Loucy (cell line): ENCODE measurements around the gene PCTP.

Experiments used
- H2AFZ ChIP-seq: fragments of 200-600 bp; sonication (generic); 2 replicates; pipeline ENCODE4 v1.6.0; 2016; ENCODE audit warnings: antibody characterized with exemption, mild to moderate bottlenecking, low read length, moderate library complexity
- H3F3A ChIP-seq: fragments of 200-600 bp; 2 replicates; pipeline ENCODE4 v1.6.0; 2016; ENCODE audit warnings: antibody characterized with exemption, low read depth, mild to moderate bottlenecking
- H3K27me3 ChIP-seq: fragments of 200-600 bp; sonication (generic); 2 replicates; pipeline ENCODE4 v1.6.1; 2014; ENCODE audit warnings: low read length, mild to moderate bottlenecking; ENCODE audit not compliant: insufficient read depth, poor library complexity, severe bottlenecking
- H3K36me3 ChIP-seq: fragments of 200-600 bp; sonication (generic); 2 replicates; pipeline ENCODE4 v1.6.1; 2016; ENCODE audit warnings: low read length; ENCODE audit not compliant: insufficient read depth
- H3K4me1 ChIP-seq: fragments of 200-600 bp; sonication (generic); 2 replicates; pipeline ENCODE4 v1.5.1; 2014; ENCODE audit warnings: low read length, mild to moderate bottlenecking; ENCODE audit not compliant: insufficient read depth, poor library complexity, severe bottlenecking
- H3K4me2 ChIP-seq: fragments of 200-600 bp; sonication (generic); 2 replicates; pipeline ENCODE4 v1.6.0; 2014; ENCODE audit warnings: antibody characterized with exemption, low read length, low read depth, mild to moderate bottlenecking; ENCODE audit not compliant: poor library complexity, severe bottlenecking
- H3K4me3 ChIP-seq: fragments of 200-600 bp; sonication (generic); 2 replicates; pipeline ENCODE4 v1.5.1; 2014; ENCODE audit warnings: low read length, mild to moderate bottlenecking, mixed read lengths; ENCODE audit not compliant: poor library complexity, severe bottlenecking
- H3K79me2 ChIP-seq: fragments of 200-600 bp; sonication (generic); 2 replicates; pipeline ENCODE4 v1.6.1; 2014; ENCODE audit warnings: low read length; ENCODE audit not compliant: insufficient read depth
- H3K9ac ChIP-seq: fragments of 200-600 bp; sonication (generic); 2 replicates; pipeline ENCODE4 v1.6.0; 2014; ENCODE audit warnings: mild to moderate bottlenecking, low read depth, low read length, moderate library complexity; ENCODE audit not compliant: poor library complexity, severe bottlenecking
- H3K9me2 ChIP-seq: fragments of 200-600 bp; sonication (generic); replicated peaks from 2 replicates; pipeline ENCODE4 v1.6.1; 2016; ENCODE audit warnings: low read depth, low read length, mixed read lengths
- H3K9me3 ChIP-seq: fragments of 200-600 bp; sonication (generic); 2 replicates; pipeline ENCODE4 v1.6.1; 2014; ENCODE audit warnings: mild to moderate bottlenecking, antibody characterized with exemption, low read length, low read depth; ENCODE audit not compliant: insufficient read depth
- H4K20me1 ChIP-seq: fragments of 200-600 bp; sonication (generic); 2 replicates; pipeline ENCODE4 v1.6.0; 2014; ENCODE audit warnings: antibody characterized with exemption, low read length, mild to moderate bottlenecking; ENCODE audit not compliant: insufficient read depth, poor library complexity, severe bottlenecking
- EZH2phosphoT487 ChIP-seq: fragments of 200-600 bp; IDR thresholded peaks from 2 replicates; pipeline ENCODE4 v1.6.1; 2018; ENCODE audit warnings: antibody characterized with exemption, mild to moderate bottlenecking, moderate library complexity, borderline replicate concordance
- TF ChIP-seq, protein P1 (sequence below): fragments of 200-600 bp; sonication (generic); conservative IDR thresholded peaks from 2 replicates; pipeline ENCODE4 v1.5.1; 2014; ENCODE audit warnings: mild to moderate bottlenecking, antibody characterized with exemption, low read length

PCTP gene

DNA sequence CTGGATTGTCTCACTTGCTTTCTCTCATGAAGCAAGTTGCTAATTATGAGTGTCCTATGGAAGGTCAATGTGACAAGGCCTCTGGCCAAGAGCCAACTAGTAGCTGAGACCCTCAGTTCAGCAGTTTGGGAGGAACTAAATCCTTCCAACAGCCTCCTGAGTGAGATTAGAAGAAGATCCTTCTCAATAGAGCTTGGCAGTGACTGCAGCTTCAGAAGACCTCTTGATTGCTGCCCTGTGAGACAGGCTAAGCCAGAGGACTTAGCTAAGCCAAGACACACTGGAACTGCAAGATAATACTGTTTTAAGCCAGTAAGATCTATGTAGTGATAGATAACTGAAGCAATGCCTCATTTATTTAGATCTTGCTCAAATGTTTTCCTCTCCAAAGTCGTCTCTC, 34.3 kb downstream of the PCTP start:
- H3K79me2 ChIP-seq = no peaks in the 10 kb centered on the region
- TF ChIP-seq EZH2phosphoT487 = no peak
- TF ChIP-seq, protein P1, sequence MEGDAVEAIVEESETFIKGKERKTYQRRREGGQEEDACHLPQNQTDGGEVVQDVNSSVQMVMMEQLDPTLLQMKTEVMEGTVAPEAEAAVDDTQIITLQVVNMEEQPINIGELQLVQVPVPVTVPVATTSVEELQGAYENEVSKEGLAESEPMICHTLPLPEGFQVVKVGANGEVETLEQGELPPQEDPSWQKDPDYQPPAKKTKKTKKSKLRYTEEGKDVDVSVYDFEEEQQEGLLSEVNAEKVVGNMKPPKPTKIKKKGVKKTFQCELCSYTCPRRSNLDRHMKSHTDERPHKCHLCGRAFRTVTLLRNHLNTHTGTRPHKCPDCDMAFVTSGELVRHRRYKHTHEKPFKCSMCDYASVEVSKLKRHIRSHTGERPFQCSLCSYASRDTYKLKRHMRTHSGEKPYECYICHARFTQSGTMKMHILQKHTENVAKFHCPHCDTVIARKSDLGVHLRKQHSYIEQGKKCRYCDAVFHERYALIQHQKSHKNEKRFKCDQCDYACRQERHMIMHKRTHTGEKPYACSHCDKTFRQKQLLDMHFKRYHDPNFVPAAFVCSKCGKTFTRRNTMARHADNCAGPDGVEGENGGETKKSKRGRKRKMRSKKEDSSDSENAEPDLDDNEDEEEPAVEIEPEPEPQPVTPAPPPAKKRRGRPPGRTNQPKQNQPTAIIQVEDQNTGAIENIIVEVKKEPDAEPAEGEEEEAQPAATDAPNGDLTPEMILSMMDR = no peak
- H3K9me2 ChIP-seq = no peaks in the 10 kb centered on the region
- no peaks in the 10 kb centered on the region for H3F3A ChIP-seq
- H4K20me1 ChIP-seq = no peaks in the 10 kb centered on the region
- no peaks in the 10 kb centered on the region for H3K27me3 ChIP-seq
- H3K9ac ChIP-seq = no peak overlapping the region
- H3K36me3 ChIP-seq = no peaks in the 10 kb centered on the region
- no peak overlapping the region for H3K4me2 ChIP-seq
- H3K9me3 ChIP-seq = no peaks in the 10 kb centered on the region
- no peaks in the 10 kb centered on the region for H3K4me1 ChIP-seq
- no peak overlapping the region for H3K4me3 ChIP-seq
- no peak overlapping the region for H2AFZ ChIP-seq

DNA sequence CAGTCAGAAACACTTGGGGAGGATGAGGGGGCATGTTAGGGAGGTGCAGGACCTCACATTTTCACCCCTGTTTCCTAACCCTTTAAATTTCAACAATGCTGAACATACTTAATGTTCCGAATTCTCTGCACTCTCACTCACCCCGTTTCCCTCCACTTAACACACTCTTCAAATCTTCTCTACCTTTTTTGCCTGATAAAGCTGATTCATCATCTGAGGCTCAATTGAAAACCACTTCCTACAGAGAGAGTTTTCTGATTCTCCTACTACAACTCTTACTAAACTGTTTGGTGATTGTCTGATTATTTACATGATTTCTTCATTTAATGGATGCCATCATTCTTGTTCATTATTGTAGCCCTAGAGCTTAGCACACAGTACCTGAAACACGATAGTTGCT, 42.4 kb downstream of the PCTP start:
- Histone ChIP-seq H3K9me2 (no peaks in the 10 kb centered on the region), H3K9ac (no peak overlapping the region), H3K79me2 (no peaks in the 10 kb centered on the region), H3K36me3 (no peaks in the 10 kb centered on the region), H3K4me1 (peaks cover 5% of the 10 kb centered on the region), H3K4me3 (no peak overlapping the region), H2AFZ (no peak overlapping the region), H3K27me3 (peaks cover 4% of the 10 kb centered on the region), H3K9me3 (0 out of 2 replicates have a peak, but pooled peaks cover 2% of the 10 kb centered on the region), H4K20me1 (no peaks in the 10 kb centered on the region), H3F3A (no peaks in the 10 kb centered on the region), H3K4me2 (no peak overlapping the region)
- no peak for TF ChIP-seq EZH2phosphoT487
- TF ChIP-seq, protein P1 = no peak

DNA sequence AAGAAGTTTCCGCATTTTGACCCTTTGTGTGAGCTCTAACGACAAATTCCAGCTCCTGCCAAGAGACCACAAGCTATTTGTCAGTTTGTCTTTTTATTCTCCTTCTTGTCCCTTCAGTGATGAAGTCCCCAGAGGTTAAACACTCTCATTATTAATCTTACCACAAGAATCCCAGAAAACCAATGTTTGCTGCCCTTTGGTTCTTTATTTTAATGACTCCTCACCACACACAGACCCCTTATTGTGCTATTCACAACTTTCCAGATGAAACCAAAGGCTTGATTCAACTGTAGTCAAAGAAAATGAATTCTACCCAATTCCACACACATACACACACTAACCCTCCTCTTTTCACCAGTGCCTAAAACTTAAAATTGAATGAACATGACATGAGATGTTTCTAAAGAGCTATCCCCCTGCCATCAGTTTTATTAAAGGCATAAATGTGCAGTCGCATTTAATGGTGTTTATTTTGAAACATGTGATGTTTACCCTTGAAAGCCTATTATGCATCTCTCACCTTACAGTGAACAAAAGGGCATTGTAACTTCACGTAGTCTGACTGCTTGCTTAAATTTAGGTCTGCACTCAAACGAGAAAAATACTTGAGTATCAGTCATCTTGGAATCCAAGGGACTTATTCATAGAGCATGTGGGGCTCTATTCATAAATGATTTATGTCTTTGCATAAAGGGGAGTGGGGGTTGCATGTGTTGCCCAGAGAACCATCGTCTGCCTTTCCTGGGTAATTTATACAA, 44.1 kb downstream of the PCTP start:
- Histone ChIP-seq H3K4me3 (no peak overlapping the region), H2AFZ (no peak overlapping the region)

More for the DNA sequence above, 44.1 kb downstream of the PCTP start:
- Histone ChIP-seq H3F3A (no peaks in the 10 kb centered on the region), H3K4me2 (no peak overlapping the region), H4K20me1 (no peaks in the 10 kb centered on the region), H3K36me3 (no peaks in the 10 kb centered on the region), H3K9ac (no peak overlapping the region), H3K9me3 (0 out of 2 replicates have a peak, but pooled peaks cover 4% of the 10 kb centered on the region), H3K4me1 (peaks cover 5% of the 10 kb centered on the region), H3K27me3 (peaks cover 7% of the 10 kb centered on the region), H3K79me2 (no peaks in the 10 kb centered on the region), H3K9me2 (no peaks in the 10 kb centered on the region)
- TF ChIP-seq EZH2phosphoT487 = no peak
- TF ChIP-seq, protein P1 = no peak
